MM.1S (cell line): ENCODE results near the gene MAD2L1BP.

Experiments used
- DNase-seq: peaks from one replicate; pipeline ENCODE4 v3.0.0-alpha.2; 2015
- H2AFZ ChIP-seq: fragments of 300-600 bp; sonication (generic); 2 replicates; pipeline ENCODE4 v1.6.0; 2016; ENCODE audit warnings: antibody characterized with exemption, low read length
- H3F3A ChIP-seq: fragments of 300-600 bp; sonication (generic); 2 replicates; pipeline ENCODE4 v1.6.1; 2016; ENCODE audit warnings: mild to moderate bottlenecking, antibody characterized with exemption, low read length, moderate library complexity, mixed read lengths; ENCODE audit not compliant: insufficient read depth
- H3K27ac ChIP-seq: fragments of 300-600 bp; sonication (generic); 2 replicates; pipeline ENCODE4 v1.5.1; 2016; ENCODE audit warnings: mild to moderate bottlenecking, low read length
- H3K27me3 ChIP-seq: fragments of 300-600 bp; sonication (generic); replicated peaks from 2 replicates; pipeline ENCODE4 v1.6.0; 2016; ENCODE audit warnings: low read length; ENCODE audit not compliant: insufficient read depth
- H3K36me3 ChIP-seq: fragments of 300-600 bp; sonication (generic); replicated peaks from 2 replicates; pipeline ENCODE4 v1.6.1; 2016; ENCODE audit warnings: mild to moderate bottlenecking, low read length, mixed read lengths; ENCODE audit not compliant: insufficient read depth
- H3K4me1 ChIP-seq: fragments of 300-600 bp; sonication (generic); 2 replicates; pipeline ENCODE4 v1.6.1; 2016; ENCODE audit warnings: low read length, mixed read lengths
- H3K4me2 ChIP-seq: fragments of 300-600 bp; sonication (generic); 2 replicates; pipeline ENCODE4 v1.6.0; 2016; ENCODE audit warnings: low read depth, low read length
- H3K4me3 ChIP-seq: fragments of 300-600 bp; sonication (generic); 2 replicates; pipeline ENCODE4 v1.5.1; 2016; ENCODE audit warnings: low read length, mixed read lengths
- H3K79me2 ChIP-seq: fragments of 300-600 bp; sonication (generic); 2 replicates; pipeline ENCODE4 v1.6.1; 2016; ENCODE audit warnings: mixed run types, low read length, mixed read lengths
- H3K9ac ChIP-seq: fragments of 300-600 bp; sonication (generic); 2 replicates; pipeline ENCODE4 v1.6.1; 2016; ENCODE audit warnings: low read length, mixed read lengths
- H3K9me2 ChIP-seq: fragments of 300-600 bp; sonication (generic); replicated peaks from 2 replicates; pipeline ENCODE4 v1.6.1; 2016; ENCODE audit warnings: mild to moderate bottlenecking, low read length, mixed read lengths; ENCODE audit not compliant: insufficient read depth
- H3K9me3 ChIP-seq: fragments of 300-600 bp; sonication (generic); replicated peaks from 2 replicates; pipeline ENCODE4 v1.6.1; 2016; ENCODE audit warnings: mild to moderate bottlenecking, low read length, mixed read lengths; ENCODE audit not compliant: insufficient read depth
- H4K20me1 ChIP-seq: fragments of 300-600 bp; sonication (generic); 2 replicates; pipeline ENCODE4 v1.6.1; 2016; ENCODE audit warnings: mild to moderate bottlenecking, low read length, moderate library complexity, mixed read lengths; ENCODE audit not compliant: insufficient read depth
- EZH2 ChIP-seq: fragments of 300-600 bp; sonication (generic); optimal IDR thresholded peaks from 2 replicates; pipeline ENCODE3; 2017; ENCODE audit warnings: low read depth, mild to moderate bottlenecking, antibody characterized with exemption, low read length, mixed read lengths
- EZH2phosphoT487 ChIP-seq: fragments of 300-600 bp; sonication (generic); IDR thresholded peaks from 2 replicates; pipeline ENCODE4 v1.6.1; 2018; ENCODE audit warnings: antibody characterized with exemption, low read length
- TF ChIP-seq, protein P1 (sequence below): fragments of 300-600 bp; sonication (generic); IDR thresholded peaks from 2 replicates; pipeline ENCODE4 v1.5.1; 2016; ENCODE audit warnings: antibody characterized with exemption, low read length, mixed read lengths

Gene MAD2L1BP

DNA sequence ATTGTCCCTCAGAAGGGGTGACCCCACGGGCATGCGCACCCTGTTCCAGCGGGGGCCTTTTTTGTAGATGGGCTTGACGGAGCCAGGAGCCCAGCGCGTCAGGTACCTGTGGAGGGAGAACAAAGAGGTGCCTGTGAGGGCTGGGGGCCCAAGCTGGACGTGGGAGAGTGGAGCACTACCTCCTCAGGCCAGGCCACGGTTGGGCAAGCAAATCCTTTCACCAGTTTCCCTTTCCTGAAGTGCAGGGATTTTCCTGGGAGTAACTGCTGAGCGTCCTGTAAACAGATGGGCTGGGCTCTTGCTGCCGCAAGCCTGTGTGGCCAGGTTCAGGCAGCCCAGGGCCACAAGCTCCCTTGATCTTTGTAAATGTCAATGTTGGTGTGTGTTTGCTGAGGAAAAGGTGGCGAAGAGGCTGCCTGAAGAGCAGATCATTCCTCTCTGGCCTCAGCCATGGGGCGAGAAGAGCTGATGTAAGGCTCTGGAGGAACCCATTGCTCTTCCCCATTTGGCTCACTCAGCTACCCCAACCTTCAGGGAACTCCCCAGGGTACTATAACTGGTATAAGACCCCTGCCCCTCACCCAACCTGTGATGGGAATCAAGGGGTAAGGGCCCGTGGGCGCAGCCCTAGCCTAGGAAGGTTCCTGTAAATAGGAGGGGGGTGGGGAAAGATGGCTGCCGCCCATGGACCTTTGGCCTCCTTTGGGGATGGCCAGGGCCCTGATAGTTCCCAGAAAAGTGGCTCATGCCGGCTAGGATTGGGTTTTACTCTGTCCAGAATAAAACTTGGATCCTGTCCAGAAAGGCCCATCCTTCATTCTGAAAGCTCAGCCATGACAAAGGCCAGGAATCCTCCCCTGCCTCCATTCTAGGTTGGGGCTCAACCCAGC is 36.4 kb downstream of the MAD2L1BP start:
- Histone ChIP-seq H3K9me3 (no peaks in the 10 kb centered on the region), H3K79me2 (no peaks in the 10 kb centered on the region), H4K20me1 (no peaks in the 10 kb centered on the region), H3K27me3 (no peaks in the 10 kb centered on the region), H3K4me1 (peaks cover 47% of the 10 kb centered on the region), H3K4me3 (no peak overlapping the region), H3K9ac (no peak overlapping the region), H2AFZ (no peak overlapping the region), H3K36me3 (no peaks in the 10 kb centered on the region), H3K27ac (no peak overlapping the region), H3K4me2 (no peak overlapping the region), H3F3A (peaks cover 9% of the 10 kb centered on the region; the same call in 1 of the 2 replicates), H3K9me2 (no peaks in the 10 kb centered on the region)
- no peak for TF ChIP-seq EZH2phosphoT487
- no peak for DNase-seq

DNA sequence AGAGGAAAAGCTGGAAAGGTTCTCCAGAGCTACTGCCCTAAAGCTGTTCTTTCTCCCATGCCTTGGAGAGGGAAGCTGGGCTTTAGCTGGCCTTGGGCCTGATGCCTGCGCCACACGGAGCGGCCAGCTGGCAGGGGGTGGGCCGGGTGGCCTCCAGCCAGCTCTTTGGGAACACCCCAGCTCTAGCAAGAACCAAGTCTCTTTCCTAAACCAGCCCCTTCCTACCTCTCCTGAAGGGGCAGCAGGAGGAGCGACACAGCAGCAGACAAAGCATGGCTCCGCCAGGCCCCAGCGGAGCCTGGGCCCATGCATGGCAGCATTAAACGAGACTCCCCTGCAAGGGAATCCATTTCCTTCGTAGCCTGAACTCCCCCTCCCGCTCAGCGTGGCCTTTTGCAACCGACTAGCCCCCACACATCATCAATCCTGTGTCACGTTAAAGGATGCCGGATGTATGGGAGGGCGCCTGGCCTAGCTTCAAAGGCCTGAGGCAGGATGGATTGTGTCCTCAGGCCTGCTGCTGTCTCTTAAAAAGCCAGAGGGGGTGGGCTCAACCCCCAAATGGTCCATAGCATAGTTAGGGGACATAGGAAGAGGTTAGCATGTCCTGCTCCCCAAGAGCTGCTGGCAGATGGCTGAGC is 37.9 kb downstream of the MAD2L1BP start:
- H3K9ac ChIP-seq, result no peak overlapping the region
- H3K36me3 ChIP-seq, result no peaks in the 10 kb centered on the region
- TF ChIP-seq EZH2phosphoT487 (no peak), EZH2 (no peak)
- TF ChIP-seq, protein P1, sequence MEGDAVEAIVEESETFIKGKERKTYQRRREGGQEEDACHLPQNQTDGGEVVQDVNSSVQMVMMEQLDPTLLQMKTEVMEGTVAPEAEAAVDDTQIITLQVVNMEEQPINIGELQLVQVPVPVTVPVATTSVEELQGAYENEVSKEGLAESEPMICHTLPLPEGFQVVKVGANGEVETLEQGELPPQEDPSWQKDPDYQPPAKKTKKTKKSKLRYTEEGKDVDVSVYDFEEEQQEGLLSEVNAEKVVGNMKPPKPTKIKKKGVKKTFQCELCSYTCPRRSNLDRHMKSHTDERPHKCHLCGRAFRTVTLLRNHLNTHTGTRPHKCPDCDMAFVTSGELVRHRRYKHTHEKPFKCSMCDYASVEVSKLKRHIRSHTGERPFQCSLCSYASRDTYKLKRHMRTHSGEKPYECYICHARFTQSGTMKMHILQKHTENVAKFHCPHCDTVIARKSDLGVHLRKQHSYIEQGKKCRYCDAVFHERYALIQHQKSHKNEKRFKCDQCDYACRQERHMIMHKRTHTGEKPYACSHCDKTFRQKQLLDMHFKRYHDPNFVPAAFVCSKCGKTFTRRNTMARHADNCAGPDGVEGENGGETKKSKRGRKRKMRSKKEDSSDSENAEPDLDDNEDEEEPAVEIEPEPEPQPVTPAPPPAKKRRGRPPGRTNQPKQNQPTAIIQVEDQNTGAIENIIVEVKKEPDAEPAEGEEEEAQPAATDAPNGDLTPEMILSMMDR, result no peak
- H3K4me2 ChIP-seq, result no peak overlapping the region
- H3F3A ChIP-seq, result peaks cover 9% of the 10 kb centered on the region; the same call in 1 of the 2 replicates
- H3K9me2 ChIP-seq, result no peaks in the 10 kb centered on the region
- DNase-seq, result no peak
- H3K4me3 ChIP-seq, result no peak overlapping the region
- no peaks in the 10 kb centered on the region for H3K9me3 ChIP-seq
- no peak overlapping the region for H3K27ac ChIP-seq
- H3K4me1 ChIP-seq, result peaks cover 33% of the 10 kb centered on the region
- H3K27me3 ChIP-seq, result no peaks in the 10 kb centered on the region
- no peaks in the 10 kb centered on the region for H4K20me1 ChIP-seq
- H2AFZ ChIP-seq, result no peak overlapping the region
- peaks cover 13% of the 10 kb centered on the region for H3K79me2 ChIP-seq

DNA sequence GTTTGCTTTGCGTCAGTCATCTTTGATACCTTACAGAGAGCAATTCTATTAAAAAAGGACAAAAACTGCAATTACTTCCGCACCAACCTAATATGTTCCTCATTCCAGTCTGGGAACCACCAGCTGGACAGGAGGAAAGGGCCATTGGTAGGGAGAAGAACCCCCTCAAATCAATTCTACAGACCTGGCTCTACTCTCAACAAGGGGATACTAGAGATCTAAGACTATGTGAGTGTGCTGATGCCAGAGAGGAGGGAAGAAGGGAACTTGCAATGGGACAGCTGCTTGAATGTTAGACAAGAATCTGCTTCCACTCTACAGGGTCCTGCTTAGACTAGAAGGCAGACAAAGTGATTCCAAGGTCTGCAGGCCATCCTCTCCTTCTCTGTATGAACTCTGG is 38.7 kb downstream of the MAD2L1BP start:
- Histone ChIP-seq H3K36me3 (no peaks in the 10 kb centered on the region), H3K4me3 (no peak overlapping the region), H3F3A (peaks cover 9% of the 10 kb centered on the region; the same call in 1 of the 2 replicates), H3K27me3 (no peaks in the 10 kb centered on the region), H3K9me3 (no peaks in the 10 kb centered on the region), H3K9ac (no peak overlapping the region), H3K27ac (no peak overlapping the region), H3K4me1 (peaks cover 26% of the 10 kb centered on the region), H3K79me2 (peaks cover 20% of the 10 kb centered on the region), H2AFZ (no peak overlapping the region), H4K20me1 (no peaks in the 10 kb centered on the region), H3K4me2 (no peak overlapping the region), H3K9me2 (no peaks in the 10 kb centered on the region)
- no peak for TF ChIP-seq EZH2phosphoT487
- no peak for TF ChIP-seq EZH2
- TF ChIP-seq, protein P1, result no peak
- no peak for DNase-seq

DNA sequence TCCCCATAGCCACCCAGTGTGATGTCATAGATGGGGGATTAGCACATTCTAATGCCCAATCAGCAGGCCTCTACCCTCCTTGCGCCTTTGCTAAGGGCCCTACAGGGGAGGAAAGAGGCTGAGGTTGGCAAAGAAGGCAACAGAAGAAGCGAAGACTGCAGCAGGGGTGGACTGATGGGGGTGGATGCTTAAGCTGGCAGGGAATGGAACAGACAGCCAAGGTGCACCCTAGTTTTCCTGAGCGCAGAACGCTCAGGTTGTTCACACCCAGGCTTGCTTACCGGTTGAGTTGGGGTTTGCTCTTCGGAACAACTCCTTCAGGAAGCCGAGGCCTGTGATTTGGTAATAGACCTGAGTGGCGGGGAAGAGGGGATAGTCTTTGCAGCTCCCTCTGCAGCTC is 39.3 kb downstream of the MAD2L1BP start:
- H3K9ac ChIP-seq, result no peak overlapping the region

More for the DNA sequence above, 39.3 kb downstream of the MAD2L1BP start:
- H3K9me2 ChIP-seq, result no peaks in the 10 kb centered on the region
- no peaks in the 10 kb centered on the region for H3K36me3 ChIP-seq
- H3K27me3 ChIP-seq, result no peaks in the 10 kb centered on the region
- H2AFZ ChIP-seq, result no peak overlapping the region
- H3K4me1 ChIP-seq, result peaks cover 19% of the 10 kb centered on the region
- H4K20me1 ChIP-seq, result no peaks in the 10 kb centered on the region
- no peak for DNase-seq
- no peak overlapping the region for H3K4me2 ChIP-seq
- no peak overlapping the region for H3K4me3 ChIP-seq
- no peaks in the 10 kb centered on the region for H3K9me3 ChIP-seq
- no peak overlapping the region for H3K27ac ChIP-seq
- no peak for TF ChIP-seq EZH2phosphoT487
- no peak for TF ChIP-seq EZH2
- TF ChIP-seq, protein P1, result no peak
- peaks cover 7% of the 10 kb centered on the region; the same call in 1 of the 2 replicates for H3F3A ChIP-seq
- peaks cover 24% of the 10 kb centered on the region for H3K79me2 ChIP-seq
